KG1 (cell line): ENCODE data around the gene HNF4A.
"Not testable (repeated sequence)": the region's sequence is repeated elsewhere in the genome, so short reads cannot be mapped to it uniquely, and the experiment has no call there.

Experiments used
- DNase-seq: peaks from one replicate; lab custom pipeline; 2025; lab: John Stamatoyannopoulos, UW

The HNF4A gene

GRCh38 chr20:44355498-44356352, at the start of gene HNF4A:
TSS of gene HNF4A (plus strand) at chr20:44355699. CDS start at chr20:44355805, 106 bp downstream.
- no peak for DNase-seq

DNA sequence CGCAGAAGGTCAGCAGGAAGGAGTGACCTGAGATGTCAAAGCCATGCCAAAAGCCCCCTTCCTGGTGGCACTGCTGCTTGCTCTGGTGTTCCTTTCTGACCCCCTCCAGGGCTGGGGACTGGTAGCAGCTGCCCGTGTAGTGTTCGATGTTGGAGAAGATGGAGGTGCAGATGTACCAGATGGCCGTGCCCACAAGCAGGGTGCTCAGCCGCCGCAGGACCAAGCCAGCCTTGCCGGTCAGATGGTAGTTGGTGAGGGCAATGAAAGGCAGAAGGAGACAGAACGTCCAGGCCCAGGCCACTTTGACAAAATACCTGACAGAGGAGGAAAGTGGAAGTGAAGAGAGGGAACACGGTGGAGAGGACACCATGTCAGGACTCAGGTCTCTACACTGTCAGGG, 48.6 kb upstream of the HNF4A start:
- DNase-seq, result no peak

GRCh38 chr20:44309763-44310663, 45.5 kb upstream of the HNF4A start:
- peak; percentile 7 for DNase-seq

GRCh38 chr20:44310664-44311639, 44.5 kb upstream of the HNF4A start, which contains the start of gene FITM2:
TSS of gene FITM2 (minus strand) at chr20:44311202. CDS start at chr20:44311148, 54 bp downstream.
- DNase-seq, result peak; percentile 91

DNA sequence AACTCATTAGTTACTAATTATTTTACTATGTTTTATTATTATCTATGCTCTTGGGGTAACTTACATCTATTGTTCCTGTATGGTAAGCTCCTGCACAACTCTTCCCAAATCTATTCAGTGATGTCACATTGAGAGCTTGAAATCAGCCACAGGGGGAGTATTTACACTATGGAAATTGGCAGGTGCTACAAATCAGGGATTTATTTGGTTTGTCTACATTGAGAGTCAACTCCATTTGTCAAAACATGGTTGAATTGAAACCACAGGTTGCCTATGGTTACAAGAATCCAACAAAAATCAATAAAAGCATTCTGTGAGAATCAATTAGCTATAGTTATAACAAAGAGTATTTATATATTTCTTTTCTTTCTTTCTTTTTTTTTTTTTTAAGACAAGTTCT, 40.6 kb upstream of the HNF4A start:
- no peak for DNase-seq

DNA sequence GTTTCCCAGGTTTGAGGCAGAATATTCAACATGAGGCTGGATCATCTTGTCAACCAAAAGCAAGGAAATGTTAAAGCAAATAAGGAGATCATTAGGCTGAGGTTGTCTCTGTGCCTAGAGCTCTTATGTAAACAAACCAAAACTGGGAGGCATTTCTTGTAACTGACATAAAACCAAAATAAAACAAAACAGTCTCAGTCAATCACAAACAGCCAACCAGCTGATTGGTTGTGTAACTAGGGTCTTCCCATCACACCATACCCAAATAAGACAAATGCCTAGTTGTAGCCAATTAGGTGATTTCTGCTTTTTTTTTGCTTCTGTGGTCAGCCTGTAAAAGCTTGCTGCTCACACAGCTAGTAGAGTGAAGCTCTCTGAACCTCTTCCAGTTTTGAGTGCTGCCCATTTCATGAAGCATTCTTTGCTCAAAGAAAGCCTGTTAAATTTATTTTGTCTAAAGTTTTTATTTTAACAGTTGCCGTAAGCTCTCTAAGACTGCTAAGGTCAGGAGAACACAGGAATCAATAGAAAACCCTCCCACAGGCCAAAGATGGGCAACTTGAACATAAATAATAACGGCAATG, 35.6 kb upstream of the HNF4A start:
- no peak for DNase-seq

GRCh38 chr20:44324343-44324742, 31.2 kb upstream of the HNF4A start:
- DNase-seq, result no peak

GRCh38 chr20:44326391-44327159, 28.9 kb upstream of the HNF4A start:
- DNase-seq, result no peak

DNA sequence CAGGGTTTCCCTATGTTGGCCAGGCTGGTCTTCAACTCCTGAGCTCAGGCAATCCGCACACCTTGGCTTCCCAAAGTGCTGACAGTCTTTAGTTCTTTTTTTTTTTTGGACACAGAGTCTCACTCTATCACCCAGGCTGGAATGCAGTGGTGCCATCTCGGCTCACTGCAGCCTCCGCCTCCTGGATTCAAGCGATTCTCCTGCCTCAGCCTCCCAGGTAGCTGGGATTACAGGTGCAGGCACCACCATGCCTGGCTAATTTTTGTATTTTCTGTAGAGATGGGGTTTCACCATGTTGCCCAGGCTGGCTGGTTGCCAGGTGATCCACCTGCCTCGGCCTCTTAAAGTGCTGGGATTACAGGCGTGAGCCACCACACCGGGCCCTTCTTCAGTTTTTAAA, 27.8 kb upstream of the HNF4A start:
- not testable (repeated sequence) for DNase-seq

GRCh38 chr20:44328428-44328827, 27.1 kb upstream of the HNF4A start:
- DNase-seq, result no peak

DNA sequence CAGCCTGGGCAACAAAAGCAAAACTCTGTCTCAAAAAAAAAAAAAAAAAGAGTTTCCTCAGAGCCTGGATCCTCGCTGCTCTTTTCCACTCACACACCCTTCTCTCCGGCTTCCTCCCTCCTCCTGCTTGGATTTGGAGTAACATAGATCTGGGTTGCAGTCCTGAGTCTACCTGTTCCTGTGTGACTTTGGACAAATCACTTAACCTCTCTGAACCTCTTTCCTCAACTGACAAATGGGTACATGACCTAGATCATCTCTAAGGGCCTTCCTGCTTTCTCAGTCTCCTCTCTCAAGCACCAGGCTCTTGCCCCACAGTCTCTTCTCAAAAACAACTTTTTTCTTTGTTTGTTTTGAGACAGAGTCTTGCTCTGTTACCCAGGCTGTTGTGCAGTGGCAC, 24.3 kb upstream of the HNF4A start:
- DNase-seq, result no peak

GRCh38 chr20:44334306-44334705, 21.2 kb upstream of the HNF4A start:
- no peak for DNase-seq

DNA sequence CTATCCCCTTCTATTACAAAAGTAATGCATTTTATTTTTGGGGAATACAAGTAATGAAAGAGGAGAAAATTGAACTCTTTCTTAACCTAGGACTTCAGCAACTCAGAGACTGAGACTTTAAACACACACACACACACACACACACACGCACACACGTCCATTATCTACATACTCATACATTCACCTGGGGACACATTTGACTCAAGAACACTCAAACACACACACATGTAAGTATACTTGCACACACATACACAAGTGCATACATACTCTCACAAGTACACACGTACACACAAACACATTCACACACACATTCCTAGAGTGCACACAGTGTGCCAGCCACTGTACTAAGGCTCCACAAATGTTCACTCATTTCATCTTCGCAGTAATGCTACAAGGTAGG, 20.8 kb upstream of the HNF4A start:
- DNase-seq, result no peak

DNA sequence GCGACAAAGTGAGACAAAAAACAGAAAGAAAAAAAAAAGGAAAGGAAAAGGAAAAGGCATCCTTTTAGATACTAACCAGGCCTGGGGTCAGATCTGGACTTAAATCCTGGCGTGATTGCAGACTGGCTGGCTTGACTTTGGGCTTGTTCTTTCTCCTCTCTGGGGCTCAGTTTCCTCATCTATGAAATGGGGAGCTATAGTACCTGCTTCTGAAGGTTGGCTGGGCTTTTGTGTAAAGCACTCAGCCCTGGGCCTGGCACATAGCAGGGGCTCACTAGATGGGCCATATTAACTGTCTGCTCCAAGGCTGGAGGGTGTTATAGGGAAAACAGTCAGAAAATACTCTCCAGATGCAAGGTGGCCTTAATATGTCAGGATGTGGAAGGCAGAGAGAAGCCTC, 19.8 kb upstream of the HNF4A start:
- DNase-seq, result no peak

DNA sequence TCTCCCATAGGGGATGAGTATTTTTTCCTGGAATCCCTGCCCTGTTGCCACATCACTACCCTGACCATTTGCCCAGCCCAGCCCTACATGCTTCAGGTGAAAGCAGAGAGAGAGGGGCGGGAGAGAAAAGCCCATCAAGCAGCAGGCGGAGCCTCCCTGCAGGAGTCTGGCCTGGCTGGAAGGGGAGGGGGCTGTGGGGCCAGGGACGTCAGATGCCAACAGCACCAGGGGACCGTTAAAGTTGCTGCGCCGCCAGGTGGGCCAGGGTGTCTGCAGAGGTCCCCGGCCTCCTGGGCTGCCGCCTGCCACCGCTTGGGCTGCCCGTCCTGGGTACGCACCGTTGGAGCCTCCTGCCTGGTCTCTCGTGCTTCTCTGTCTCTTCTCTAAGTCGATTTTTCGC, 19.4 kb upstream of the HNF4A start:
- no peak for DNase-seq

DNA sequence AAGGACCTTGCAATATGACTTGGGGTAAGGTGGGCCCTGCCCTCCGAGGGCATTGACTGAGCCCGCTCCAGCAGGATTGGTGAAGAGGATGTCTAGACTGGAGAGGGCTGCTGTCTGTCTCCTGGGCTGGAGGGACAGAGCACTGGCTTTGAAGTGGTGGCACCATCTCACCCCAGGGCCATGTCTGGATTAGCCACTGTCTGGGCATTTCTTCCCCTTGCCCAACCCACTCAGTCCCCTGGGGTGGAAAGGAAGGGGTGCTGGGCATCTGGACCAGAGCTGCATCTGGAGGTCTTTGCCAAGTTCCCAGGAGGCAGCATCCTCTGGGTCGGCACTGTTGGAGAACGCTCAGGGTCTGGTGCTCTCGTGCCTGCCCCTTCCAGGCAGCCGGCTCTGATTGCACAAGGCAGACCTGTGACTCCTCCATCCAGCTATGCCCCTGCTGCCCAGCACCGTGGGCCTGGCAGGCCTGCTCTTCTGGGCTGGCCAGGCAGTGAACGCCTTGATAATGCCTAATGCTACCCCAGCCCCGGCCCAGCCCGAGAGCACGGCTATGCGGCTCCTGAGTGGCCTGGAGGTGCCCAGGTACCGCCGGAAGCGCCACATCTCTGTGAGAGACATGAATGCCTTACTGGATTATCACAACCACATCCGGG, 18.6 kb upstream of the HNF4A start, which contains the start of gene R3HDML:
R3HDML (plus strand) TSS at position 319 of the 656 bp plus-strand sequence; CDS start at position 434, 115 bp downstream.
- DNase-seq, result no peak

DNA sequence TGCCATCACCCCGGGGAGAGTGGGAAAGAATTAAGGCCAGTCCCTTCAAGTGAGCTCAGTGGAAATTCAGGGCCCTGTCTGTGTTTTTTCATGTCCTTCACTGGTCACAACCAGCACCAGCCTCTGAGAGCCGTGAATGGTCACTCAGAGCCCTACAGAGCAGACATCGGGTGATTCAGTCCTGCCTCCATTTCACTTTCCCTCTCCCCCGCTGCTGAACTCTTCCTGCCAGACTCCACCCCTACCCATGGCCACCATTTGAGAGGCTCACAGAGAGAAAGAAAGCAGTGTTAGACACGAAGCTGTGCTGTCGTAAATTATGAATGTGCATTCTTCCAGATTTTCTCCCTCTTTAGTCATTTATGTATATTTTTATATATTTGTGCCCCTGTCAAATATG, 13.3 kb upstream of the HNF4A start:
- no peak for DNase-seq

DNA sequence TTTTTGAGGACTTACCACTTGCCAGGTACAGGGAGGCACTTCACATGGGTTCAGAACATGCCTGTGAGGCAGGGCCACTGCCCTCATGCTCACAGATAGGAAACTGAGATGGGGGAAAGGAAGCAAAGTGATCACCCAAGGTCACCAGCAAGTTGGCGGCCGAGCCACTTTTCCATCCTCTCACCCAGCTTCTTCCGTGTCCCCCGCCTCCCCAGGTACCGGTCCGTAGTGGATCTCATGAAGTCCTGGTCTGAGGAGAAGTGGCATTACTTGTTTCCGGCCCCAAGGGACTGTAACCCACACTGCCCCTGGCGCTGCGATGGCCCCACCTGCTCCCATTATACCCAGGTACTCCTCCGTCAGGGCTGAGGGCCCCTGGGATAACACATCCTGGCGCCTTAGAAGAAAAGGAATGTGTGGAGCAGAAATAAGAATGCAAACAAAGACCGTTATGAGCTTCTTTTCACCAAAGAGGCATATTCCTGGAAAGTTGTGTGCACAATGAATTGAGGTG, 12.3 kb upstream of the HNF4A start:
- no peak for DNase-seq

DNA sequence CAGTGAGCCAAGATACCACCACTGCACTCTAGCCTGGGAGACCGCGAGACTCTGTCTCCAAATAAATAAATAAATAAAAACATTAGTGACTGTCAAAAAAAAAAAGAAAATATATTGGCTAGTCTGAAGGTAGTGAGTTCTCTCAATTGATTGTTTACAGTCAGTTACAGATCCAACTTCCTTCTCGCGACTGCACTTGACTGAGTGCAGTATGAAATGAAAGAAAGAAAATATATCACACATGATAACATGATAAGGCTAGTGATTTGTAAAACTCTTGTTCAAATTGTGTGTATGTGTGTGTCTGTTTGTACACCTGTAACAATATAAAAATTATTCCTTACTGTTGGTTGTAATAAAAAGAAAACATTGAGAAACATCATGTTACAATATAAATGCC, 10.8 kb upstream of the HNF4A start:
- DNase-seq, result no peak

- no peak for DNase-seq
Measured at GRCh38 chr20:44345147-44345546, 10.4 kb upstream of the HNF4A start.
